ENCODE data around the gene INTS11. TPM values are rescaled to one million over a fixed set of nuclear protein-coding genes. Genes with fewer than 3 reads are reported as not detected.

Gene INTS11
- total and polyA plus RNA-seq, 9 of the 15 experiments (the other 6 are each of a cell fraction or from before 2014, with no cell fraction given): 3.6 to 183 (median 110) TPM

DNA sequence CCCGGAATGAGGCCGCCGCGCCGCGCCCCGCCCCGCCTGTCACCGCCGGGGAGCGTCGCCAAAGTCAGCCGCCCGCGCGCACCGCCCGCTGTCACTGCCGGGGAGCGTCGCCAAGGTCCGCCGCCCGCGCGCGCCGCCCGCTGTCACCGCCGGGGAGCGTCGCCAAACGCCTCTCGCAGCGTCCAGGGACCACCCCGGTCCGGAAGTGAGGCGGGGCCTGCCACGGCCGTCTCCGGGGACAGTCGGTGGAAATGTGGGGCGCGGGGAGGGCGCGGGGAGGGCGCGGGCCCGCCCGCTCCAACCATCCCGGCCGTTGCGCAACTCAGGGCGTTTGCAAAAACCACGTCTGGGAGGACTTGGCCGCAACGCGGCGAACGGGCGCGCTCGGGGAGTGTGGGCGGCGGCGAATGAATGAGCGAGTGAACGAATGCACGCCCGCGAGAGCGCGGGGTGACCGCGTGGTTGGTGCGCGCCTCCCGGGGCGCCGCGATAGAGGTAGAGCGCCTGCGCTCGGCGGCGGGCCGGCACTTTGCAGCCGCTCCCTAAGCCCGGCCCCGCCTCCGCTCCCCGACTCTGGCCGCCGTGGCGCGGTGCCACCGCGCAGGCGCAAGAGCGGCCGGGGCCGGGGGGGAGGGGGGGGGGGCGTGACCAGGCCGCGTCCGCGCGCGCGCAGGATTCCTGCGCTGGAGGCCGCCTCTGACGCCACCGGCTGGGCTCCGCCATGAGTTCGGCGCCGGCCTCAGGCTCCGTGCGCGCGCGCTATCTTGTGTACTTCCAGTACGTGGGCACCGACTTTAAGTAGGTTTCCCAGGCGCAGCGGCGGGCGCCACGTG, 16.3 kb downstream of the INTS11 start, which contains the start of the genes ACAP3 and PUSL1 (continued):
- TF ChIP-seq, protein P1, sequence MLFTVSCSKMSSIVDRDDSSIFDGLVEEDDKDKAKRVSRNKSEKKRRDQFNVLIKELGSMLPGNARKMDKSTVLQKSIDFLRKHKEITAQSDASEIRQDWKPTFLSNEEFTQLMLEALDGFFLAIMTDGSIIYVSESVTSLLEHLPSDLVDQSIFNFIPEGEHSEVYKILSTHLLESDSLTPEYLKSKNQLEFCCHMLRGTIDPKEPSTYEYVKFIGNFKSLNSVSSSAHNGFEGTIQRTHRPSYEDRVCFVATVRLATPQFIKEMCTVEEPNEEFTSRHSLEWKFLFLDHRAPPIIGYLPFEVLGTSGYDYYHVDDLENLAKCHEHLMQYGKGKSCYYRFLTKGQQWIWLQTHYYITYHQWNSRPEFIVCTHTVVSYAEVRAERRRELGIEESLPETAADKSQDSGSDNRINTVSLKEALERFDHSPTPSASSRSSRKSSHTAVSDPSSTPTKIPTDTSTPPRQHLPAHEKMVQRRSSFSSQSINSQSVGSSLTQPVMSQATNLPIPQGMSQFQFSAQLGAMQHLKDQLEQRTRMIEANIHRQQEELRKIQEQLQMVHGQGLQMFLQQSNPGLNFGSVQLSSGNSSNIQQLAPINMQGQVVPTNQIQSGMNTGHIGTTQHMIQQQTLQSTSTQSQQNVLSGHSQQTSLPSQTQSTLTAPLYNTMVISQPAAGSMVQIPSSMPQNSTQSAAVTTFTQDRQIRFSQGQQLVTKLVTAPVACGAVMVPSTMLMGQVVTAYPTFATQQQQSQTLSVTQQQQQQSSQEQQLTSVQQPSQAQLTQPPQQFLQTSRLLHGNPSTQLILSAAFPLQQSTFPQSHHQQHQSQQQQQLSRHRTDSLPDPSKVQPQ (CRISPR knock-in tag; IDR thresholded peaks at IDR 0.05; ENCODE audit: borderline replicate concordance): no peak
- no peak for TF ChIP-seq BDP1 (IDR thresholded peaks at IDR 0.05; ENCODE audit: insufficient read depth, insufficient read length)
- TF ChIP-seq, protein P2, sequence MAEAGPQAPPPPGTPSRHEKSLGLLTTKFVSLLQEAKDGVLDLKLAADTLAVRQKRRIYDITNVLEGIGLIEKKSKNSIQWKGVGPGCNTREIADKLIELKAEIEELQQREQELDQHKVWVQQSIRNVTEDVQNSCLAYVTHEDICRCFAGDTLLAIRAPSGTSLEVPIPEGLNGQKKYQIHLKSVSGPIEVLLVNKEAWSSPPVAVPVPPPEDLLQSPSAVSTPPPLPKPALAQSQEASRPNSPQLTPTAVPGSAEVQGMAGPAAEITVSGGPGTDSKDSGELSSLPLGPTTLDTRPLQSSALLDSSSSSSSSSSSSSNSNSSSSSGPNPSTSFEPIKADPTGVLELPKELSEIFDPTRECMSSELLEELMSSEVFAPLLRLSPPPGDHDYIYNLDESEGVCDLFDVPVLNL (CRISPR knock-in tag; IDR thresholded peaks at IDR 0.05; ENCODE audit: low read depth): 0 out of 2 replicates have a peak, but pooled peaks have one; percentile 7
- TF ChIP-seq ZNF217 (CRISPR knock-in tag; IDR thresholded peaks at IDR 0.05): no peak
- no peak for TF ChIP-seq ZNF3 (CRISPR knock-in tag; IDR thresholded peaks at IDR 0.05)
- TF ChIP-seq, protein P3, sequence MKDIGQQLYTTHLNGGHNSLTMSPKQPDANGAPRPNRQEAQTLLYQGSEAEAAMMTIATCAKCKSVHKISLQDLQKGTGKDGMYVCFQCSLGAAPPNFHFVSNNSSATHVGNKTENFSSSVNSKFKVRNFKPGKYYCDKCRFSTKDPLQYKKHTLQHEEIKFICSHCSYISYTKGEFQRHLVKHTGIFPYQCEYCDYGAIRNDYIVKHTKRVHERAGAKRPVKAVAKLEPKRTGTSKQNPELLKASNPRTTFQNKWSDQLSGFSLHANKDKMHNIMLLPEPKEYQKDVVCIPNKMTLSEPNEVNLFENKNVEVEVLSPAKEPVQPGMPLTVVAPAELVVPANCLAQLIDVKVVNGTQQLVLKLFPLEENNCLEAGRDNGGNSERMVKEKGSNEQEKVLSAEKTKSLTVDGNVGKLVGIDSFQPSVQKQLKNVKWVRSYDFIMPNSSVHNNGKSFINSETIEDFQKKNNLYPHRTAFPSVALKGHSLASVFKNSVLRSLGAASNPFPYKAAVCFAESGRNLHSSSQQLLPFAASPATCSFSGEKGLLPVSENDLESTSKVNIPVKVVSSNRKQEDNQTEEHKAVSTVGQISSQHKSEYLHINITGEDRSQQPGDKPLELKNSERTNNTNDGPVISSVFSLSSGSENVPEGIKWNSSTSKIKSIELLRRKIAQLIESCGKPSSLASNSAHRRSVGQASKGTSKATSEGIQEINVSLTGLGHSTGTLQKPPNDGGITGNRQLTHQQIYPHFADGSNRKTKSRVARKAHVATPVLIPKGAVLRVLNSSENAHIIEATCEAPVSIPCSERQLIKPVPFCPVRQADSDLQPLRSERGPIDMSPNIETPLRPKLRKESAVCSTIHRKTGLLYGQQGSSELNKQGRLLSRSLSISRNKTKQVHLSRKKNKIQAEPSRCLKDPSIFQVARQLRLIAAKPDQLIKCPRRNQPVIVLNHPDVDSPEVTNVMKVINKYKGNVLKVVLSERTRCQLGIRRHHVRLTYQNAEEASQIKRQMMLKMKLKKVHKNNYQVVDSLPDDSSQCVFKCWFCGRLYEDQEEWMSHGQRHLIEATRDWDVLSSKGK (CRISPR knock-in tag; IDR thresholded peaks at IDR 0.05): no peak
- TF ChIP-seq, protein P4, sequence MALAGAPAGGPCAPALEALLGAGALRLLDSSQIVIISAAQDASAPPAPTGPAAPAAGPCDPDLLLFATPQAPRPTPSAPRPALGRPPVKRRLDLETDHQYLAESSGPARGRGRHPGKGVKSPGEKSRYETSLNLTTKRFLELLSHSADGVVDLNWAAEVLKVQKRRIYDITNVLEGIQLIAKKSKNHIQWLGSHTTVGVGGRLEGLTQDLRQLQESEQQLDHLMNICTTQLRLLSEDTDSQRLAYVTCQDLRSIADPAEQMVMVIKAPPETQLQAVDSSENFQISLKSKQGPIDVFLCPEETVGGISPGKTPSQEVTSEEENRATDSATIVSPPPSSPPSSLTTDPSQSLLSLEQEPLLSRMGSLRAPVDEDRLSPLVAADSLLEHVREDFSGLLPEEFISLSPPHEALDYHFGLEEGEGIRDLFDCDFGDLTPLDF (CRISPR knock-in tag; IDR thresholded peaks at IDR 0.05): peak; percentile 93
- TF ChIP-seq, protein P5, sequence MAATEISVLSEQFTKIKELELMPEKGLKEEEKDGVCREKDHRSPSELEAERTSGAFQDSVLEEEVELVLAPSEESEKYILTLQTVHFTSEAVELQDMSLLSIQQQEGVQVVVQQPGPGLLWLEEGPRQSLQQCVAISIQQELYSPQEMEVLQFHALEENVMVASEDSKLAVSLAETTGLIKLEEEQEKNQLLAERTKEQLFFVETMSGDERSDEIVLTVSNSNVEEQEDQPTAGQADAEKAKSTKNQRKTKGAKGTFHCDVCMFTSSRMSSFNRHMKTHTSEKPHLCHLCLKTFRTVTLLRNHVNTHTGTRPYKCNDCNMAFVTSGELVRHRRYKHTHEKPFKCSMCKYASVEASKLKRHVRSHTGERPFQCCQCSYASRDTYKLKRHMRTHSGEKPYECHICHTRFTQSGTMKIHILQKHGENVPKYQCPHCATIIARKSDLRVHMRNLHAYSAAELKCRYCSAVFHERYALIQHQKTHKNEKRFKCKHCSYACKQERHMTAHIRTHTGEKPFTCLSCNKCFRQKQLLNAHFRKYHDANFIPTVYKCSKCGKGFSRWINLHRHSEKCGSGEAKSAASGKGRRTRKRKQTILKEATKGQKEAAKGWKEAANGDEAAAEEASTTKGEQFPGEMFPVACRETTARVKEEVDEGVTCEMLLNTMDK (IDR thresholded peaks at IDR 0.05; ENCODE audit: borderline replicate concordance, insufficient read depth, low read depth, low read length, poor library complexity, severe bottlenecking): no peak
- no peak for TF ChIP-seq HDGF (IDR thresholded peaks at IDR 0.05)
- TF ChIP-seq, protein P6, sequence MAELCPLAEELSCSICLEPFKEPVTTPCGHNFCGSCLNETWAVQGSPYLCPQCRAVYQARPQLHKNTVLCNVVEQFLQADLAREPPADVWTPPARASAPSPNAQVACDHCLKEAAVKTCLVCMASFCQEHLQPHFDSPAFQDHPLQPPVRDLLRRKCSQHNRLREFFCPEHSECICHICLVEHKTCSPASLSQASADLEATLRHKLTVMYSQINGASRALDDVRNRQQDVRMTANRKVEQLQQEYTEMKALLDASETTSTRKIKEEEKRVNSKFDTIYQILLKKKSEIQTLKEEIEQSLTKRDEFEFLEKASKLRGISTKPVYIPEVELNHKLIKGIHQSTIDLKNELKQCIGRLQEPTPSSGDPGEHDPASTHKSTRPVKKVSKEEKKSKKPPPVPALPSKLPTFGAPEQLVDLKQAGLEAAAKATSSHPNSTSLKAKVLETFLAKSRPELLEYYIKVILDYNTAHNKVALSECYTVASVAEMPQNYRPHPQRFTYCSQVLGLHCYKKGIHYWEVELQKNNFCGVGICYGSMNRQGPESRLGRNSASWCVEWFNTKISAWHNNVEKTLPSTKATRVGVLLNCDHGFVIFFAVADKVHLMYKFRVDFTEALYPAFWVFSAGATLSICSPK (IDR thresholded peaks at IDR 0.05; ENCODE audit: borderline replicate concordance): no peak
- TF ChIP-seq CREM (IDR thresholded peaks at IDR 0.05; ENCODE audit: low read depth): peak; percentile 83
- TF ChIP-seq ZBTB7A (IDR thresholded peaks at IDR 0.05; ENCODE audit: borderline replicate concordance, control insufficient read depth, low read depth, low read length): 0 out of 2 replicates have a peak, but pooled peaks have one; percentile 66
- TF ChIP-seq DACH1 (IDR thresholded peaks at IDR 0.05; ENCODE audit: partially characterized antibody): peak; percentile 26

Measured in K562 (cell line).